ENCODE results near the gene TRIM38. TPM values are rescaled to one million over a fixed set of nuclear protein-coding genes. Genes with fewer than 3 reads are reported as not detected.

Gene TRIM38
- total and polyA plus RNA-seq, 2 of the 13 experiments (the other 11 are each of a cell fraction or from before 2014, with no cell fraction given): 2.5 to 3.1 TPM

GRCh38 chr6:26000366-26001144 lies 38.0 kb downstream of the TRIM38 start:
- TF ChIP-seq ZNF367 (CRISPR knock-in tag; IDR thresholded peaks at IDR 0.05; ENCODE audit: borderline replicate concordance) (no peak), ZNF788 (CRISPR knock-in tag; IDR thresholded peaks at IDR 0.05; ENCODE audit: borderline replicate concordance) (no peak), POLR2AphosphoS2 (IDR thresholded peaks at IDR 0.05; ENCODE audit: low read depth, low read length) (no peak), ZSCAN29 (CRISPR knock-in tag; conservative IDR thresholded peaks at IDR 0.05) (no peak), FOXJ3 (CRISPR knock-in tag; IDR thresholded peaks at IDR 0.05; ENCODE audit: borderline replicate concordance) (no peak)
- Histone ChIP-seq H3K9me3 (ENCODE audit: low read length) (no peaks in the 10 kb centered on the region), H3K4me3 (replicated peaks in 1 of 3; ENCODE audit: insufficient read depth in 1 of 3, low read depth in 2 of 3, low read length in 3 of 3) (no peak overlapping the region), H3K27me3 (ENCODE audit: control insufficient read depth in 1 of 2, insufficient read depth in 2 of 2, low read length in 2 of 2) (no peaks in the 10 kb centered on the region), H4K20me1 (ENCODE audit: insufficient read depth, low read length) (no peaks in the 10 kb centered on the region), H2AFZ (ENCODE audit: low read length) (no peak overlapping the region), H3K9ac (ENCODE audit: insufficient read depth, low read depth, low read length) (no peak overlapping the region), H3K4me1 (ENCODE audit: insufficient read depth, low read length) (no peaks in the 10 kb centered on the region), H3K27ac (ENCODE audit: extremely low read length, insufficient read depth, low read length) (no peak overlapping the region), H3K79me2 (ENCODE audit: insufficient read depth, low read length) (no peaks in the 10 kb centered on the region), H3K4me2 (ENCODE audit: low read depth, low read length) (no peak overlapping the region), H3K36me3 (replicated peaks in 1 of 2; ENCODE audit: control insufficient read depth in 1 of 2, insufficient read depth in 2 of 2, low read length in 2 of 2) (peaks cover 7 to 17% of the 10 kb centered on the region in 2 experiments)
- FAIRE-seq: no peak
- intact Hi-C loops (cut with micrococcal nuclease; ENCODE audit: unreplicated experiment) (loop anchor here (5.0 kb wide), 1 partner anchor 278 kb away; no protein-coding TSS in a partner anchor), in situ Hi-C loops (cut with HindIII; ENCODE audit: extremely low pct_ligation_motif_present, low pct_unique_long_range_greater_than_20kb) (no loop called here)
- ChIA-PET CTCF (ENCODE audit: low intra/inter-chr PET ratio, low total read pairs) (no interaction called here), POLR2A (no interaction called here)
- no peak for ATAC-seq
- DNase-seq (ENCODE audit: low spot score): no peak
- BruUV-seq (replicated peaks): no TSS peak
- WGBS (ENCODE audit: low lambda C conversion rate): 97% methylated on average over 9 of the region's 9 CpGs

- DNase-seq (ENCODE audit: low spot score) (peak; percentile 63), ATAC-seq (peak; percentile 82), FAIRE-seq (peak; percentile 79)
- Histone ChIP-seq H3K36me3 (replicated peaks in 1 of 2; ENCODE audit: control insufficient read depth in 1 of 2, insufficient read depth in 2 of 2, low read length in 2 of 2) (peaks cover 7 to 9% of the 10 kb centered on the region in 2 experiments; a peak in 4 of 5 replicates), H3K27ac (ENCODE audit: extremely low read length, insufficient read depth, low read length) (no peak overlapping the region), H3K4me1 (ENCODE audit: insufficient read depth, low read length) (no peaks in the 10 kb centered on the region), H3K9me3 (ENCODE audit: low read length) (no peaks in the 10 kb centered on the region), H3K27me3 (ENCODE audit: control insufficient read depth in 1 of 2, insufficient read depth in 2 of 2, low read length in 2 of 2) (no peaks in the 10 kb centered on the region), H3K4me2 (ENCODE audit: low read depth, low read length) (no peak overlapping the region), H4K20me1 (ENCODE audit: insufficient read depth, low read length) (no peaks in the 10 kb centered on the region), H3K9ac (ENCODE audit: insufficient read depth, low read depth, low read length) (no peak overlapping the region), H3K79me2 (ENCODE audit: insufficient read depth, low read length) (no peaks in the 10 kb centered on the region), H2AFZ (ENCODE audit: low read length) (no peak overlapping the region), H3K4me3 (replicated peaks in 1 of 3; ENCODE audit: insufficient read depth in 1 of 3, low read depth in 2 of 3, low read length in 3 of 3) (no peak overlapping the region)
- CTCF ChIA-PET (ENCODE audit: low intra/inter-chr PET ratio, low total read pairs): interaction anchor here (1.3 to 1.7 kb wide), 3 partner anchors 11 to 283 kb away, joined by 3 to 11 read pairs (median 5); no protein-coding TSS in a partner anchor
- POLR2A ChIA-PET: interaction anchor here (1.6 kb wide), 1 partner anchor 11 kb away, joined by 8 read pairs; no protein-coding TSS in a partner anchor
- in situ Hi-C loops (cut with HindIII; ENCODE audit: extremely low pct_ligation_motif_present, low pct_unique_long_range_greater_than_20kb) (no loop called here), intact Hi-C loops (cut with micrococcal nuclease; ENCODE audit: unreplicated experiment) (loop anchor here (1.0 to 5.0 kb wide), 2 partner anchors 215 to 281 kb away; no protein-coding TSS in a partner anchor)
- 4% methylated on average over 3 of the region's 3 CpGs for WGBS (ENCODE audit: low lambda C conversion rate)
- no TSS peak for BruUV-seq (replicated peaks)
- TF ChIP-seq ZNF781 (CRISPR knock-in tag; IDR thresholded peaks at IDR 0.05; ENCODE audit: borderline replicate concordance, not compliant biosample characterization) (no peak), KDM5B (CRISPR knock-in tag; IDR thresholded peaks at IDR 0.05; ENCODE audit: borderline replicate concordance) (no peak), ZNF337 (CRISPR knock-in tag; IDR thresholded peaks at IDR 0.05; ENCODE audit: borderline replicate concordance, low read depth) (no peak), ZNF550 (CRISPR knock-in tag; IDR thresholded peaks at IDR 0.05; ENCODE audit: borderline replicate concordance) (no peak), CTCF (CRISPR knock-in tag; IDR thresholded peaks at IDR 0.05) (peak; percentile 79)
Measured at GRCh38 chr6:26003102-26003694, 40.6 kb downstream of the TRIM38 start.
